Measurements from ENCODE around the gene CHN2.
A peak's percentile ranks its signal among the peaks of the same experiment; 100 is the strongest.

Gene CHN2

GRCh38 chr7:29315122-29315891 is 120.7 kb downstream of the CHN2 start:
- DNase-seq, result no peak

GRCh38 chr7:29315892-29316270 is 121.3 kb downstream of the CHN2 start:
- DNase-seq, result no peak

GRCh38 chr7:29316926-29317325 is 122.4 kb downstream of the CHN2 start:
- DNase-seq, result no peak

GRCh38 chr7:29318853-29319718 is 124.5 kb downstream of the CHN2 start:
- DNase-seq, result no peak

GRCh38 chr7:29319719-29320521 is 125.3 kb downstream of the CHN2 start:
- DNase-seq, result no peak

DNA sequence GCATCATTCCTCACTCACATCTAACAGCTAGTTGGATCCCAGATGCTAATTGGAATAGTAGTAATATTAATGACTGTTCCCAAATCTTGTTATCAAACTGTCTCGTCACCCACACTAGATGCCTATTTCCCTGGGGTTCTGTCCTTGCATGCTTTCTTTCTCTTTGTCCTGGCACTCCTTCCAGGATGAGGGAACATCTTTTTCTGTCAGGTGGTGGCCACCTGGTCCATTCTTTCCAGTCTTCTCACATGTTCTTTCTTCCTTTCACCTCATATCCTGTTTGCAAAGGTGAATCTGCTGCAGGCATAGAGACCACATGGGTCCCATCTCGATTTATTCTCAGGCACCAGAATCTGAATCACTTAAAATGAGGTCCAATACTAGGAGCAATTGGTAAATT is 126.0 kb downstream of the CHN2 start:
- DNase-seq, result no peak

GRCh38 chr7:29322023-29322712 is 127.6 kb downstream of the CHN2 start:
- DNase-seq, result no peak

DNA sequence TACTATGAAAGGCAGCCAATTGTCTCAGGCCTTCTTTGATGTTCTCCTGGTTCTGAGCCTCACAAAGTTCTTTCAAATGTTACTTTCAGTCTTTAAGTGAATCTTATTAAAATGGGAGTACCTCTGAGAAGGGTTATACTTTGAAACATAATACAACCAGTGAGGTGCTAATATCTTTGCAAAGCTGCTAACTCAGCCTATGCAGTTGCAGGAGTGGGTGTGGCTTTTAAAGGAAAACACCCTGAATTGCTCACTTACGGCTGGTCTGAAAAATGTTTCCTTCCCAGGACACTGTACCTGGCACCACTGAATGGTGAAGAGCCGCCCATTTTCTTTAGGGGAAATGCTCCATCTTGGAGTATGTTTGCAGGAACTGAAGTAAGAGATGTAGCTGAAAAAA is 130.9 kb downstream of the CHN2 start:
- DNase-seq, result no peak

DNA sequence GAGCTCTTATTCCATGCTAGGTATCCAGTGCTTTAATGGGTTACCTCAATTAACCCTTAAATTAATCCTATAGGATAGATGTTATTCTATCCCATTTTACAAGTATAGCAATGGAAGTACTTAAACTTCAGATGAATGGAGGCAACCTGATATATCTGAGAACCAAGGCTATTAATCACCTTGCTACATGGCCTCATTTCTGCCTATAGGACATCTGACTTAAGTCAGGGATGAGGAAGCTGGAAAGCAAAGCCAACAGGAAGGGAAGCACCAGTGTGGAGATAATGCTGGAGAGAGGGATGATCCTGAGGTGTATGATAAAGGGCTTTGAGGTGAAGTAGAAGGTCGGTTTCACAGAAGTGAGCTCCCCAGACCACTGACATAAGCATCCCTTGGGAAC is 132.3 kb downstream of the CHN2 start:
- DNase-seq, result no peak

DNA sequence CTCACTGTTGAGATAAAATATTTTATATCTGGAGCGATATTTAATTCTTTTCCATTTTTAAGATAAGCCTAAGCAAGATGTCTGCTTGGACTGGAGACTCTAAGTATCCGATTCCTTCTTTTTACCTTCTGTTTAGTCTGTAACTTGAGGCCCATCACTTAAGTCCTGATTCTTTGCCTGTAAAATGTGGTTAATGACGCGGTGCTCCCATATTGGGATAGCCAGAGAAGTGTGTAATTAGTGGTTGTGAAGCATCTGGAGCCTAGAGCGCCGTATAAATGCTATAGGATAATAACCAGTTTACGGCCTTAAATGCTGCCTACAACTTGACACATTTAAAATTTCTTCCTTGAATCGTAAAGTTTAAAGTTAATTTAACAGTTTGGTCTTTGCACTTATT is 132.9 kb downstream of the CHN2 start:
- DNase-seq, result no peak

- no peak for DNase-seq
Measured at GRCh38 chr7:29328045-29328444, 133.5 kb downstream of the CHN2 start.

GRCh38 chr7:29328811-29329210 is 134.2 kb downstream of the CHN2 start:
- no peak for DNase-seq

DNA sequence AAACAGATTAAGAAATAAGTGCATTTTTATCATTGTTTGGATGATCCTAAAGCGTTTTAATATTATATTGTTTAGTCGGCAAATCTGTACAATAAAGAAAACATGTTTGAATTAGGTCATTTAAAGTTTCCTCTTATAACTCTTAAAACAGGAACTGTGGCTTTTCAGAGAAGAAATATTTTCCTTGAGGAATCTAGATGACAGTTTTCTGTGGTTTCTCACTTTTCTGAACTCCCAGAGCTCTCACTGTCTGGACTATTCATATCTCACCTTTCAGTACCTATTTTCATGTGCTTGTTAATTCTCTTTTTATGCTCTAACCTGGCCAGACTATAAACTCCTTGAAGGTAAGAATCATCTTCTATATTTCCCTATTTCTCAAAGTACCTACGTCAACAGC is 135.1 kb downstream of the CHN2 start:
- DNase-seq, result no peak

GRCh38 chr7:29330136-29330535 is 135.6 kb downstream of the CHN2 start:
- no peak for DNase-seq

- DNase-seq, result no peak
Measured at GRCh38 chr7:29331163-29331562, 136.6 kb downstream of the CHN2 start.

DNA sequence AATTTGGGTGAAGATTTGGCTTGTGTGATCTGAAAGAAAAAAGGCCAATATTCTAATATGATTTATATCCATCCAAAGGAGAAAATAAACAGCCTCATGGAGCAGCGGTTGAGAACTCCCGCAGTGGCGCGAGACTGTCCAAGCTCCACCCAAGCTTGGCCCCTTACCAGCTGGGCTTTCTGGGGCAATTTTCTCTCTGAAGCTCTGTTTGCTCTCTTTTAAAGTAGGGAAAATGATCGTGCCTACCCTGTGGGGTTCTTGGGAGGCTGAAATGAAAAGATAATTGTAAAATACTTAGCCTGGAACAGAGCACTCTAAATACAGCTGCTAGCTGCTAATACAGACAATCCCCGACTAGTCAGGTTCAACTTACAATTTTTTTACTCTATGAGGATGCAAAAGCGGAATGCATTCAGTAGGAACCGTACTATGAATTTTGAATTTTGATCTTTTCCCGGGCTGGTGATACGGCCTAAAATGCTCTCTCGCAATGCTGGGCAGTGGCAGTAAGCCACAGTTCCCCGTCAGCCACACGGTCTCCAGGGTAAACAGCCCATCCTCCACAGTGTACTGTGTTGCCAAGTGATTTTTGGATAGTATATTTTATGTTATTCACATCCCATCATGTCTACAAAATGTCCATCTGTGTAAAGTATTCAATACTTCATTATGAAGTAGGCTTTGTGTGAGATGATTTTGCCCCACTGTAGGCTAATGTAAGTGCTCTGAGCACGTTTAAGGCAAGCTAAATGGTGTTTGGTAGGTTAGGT is 137.7 kb downstream of the CHN2 start:
- no peak for DNase-seq

DNA sequence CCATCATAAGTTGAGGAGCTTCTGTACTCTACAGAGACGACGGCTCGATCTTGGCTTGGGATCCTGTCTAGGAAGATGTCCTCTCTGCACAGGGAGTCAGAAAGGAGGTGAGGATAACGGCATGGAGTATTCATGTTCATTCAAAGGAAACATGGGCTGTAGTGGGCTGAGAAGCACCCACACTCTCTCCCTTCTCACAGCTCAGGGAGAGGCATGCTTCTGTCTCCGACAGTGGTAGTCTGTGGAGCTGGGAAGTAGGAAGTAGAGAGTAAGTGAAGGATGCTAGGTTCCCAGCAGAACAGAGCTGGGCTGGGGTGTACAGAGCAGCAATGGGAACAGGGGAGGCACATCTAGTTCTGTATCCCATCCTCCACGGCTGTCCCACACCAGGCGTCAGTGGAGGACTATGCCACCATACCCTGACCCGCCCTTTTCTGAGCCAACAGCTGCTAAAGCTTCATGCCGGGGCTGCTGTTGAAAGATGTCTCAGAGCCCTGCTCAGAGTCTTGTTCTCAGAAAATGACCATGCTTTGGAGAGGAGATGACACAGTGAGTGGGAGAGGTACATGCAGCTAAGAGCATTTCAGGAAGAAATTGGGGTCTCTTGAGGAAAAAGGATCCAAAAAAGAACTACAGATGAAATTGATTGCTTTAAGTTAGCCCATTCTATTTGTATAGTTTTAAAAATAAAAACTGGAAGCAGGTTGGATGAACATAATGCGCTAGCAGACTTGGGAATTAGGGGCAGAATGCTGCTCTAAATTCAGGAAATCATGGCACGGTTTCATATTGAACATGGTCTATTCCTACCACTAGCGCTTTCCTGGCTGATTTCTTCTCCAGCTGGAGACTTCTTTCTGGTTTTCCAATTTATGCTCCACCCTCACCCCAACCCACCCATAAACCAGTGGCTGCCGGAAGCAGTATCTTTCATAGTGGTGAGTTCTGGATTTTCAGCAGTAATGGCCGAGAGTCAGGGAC is 138.6 kb downstream of the CHN2 start:
- no peak for DNase-seq

- DNase-seq, result no peak
Measured at GRCh38 chr7:29335188-29336083, 140.9 kb downstream of the CHN2 start.

DNA sequence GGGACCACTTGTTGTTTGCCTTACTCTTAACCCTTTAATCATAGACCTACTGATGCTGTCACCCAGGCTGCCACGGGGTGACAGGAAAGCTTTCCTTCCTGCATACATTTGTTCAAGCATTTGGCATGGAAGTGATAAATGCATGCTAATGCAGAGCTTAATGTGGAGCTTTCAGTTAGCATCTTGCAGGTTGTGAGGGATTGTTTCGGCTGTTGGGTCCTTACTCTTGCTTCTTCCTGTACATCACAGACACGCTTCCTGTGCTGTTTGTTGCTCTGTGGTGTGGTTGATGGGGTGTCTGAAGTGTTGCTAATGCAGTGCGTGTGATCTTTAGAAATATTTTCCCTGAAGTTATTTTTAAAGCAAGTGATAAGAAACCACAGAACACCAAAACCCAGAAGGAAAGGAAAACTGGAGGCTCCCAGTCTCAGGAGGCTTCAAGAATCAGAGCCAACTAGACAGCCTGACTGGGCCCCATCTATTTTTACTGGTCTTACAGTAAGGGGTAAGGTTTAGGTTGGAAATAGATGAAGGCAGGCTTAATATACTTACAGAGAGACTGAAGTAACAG is 143.1 kb downstream of the CHN2 start:
- DNase-seq, result peak; percentile 3
